H1 (cell line): ENCODE measurements around the gene PAX4. TPM values are rescaled to one million over a fixed set of nuclear protein-coding genes. Genes with fewer than 3 reads are reported as not detected.
"Not testable (repeated sequence)": the region's sequence is repeated elsewhere in the genome, so short reads cannot be mapped to it uniquely, and the experiment has no call there.

ENCODE experiments used
- CTCF ChIA-PET: fragments of 300-600 bp; sonication (Branson Sonifier 250); formaldehyde crosslinking; loops from one replicate; lab custom pipeline; 2021; ENCODE audit not compliant: partially characterized antibody; lab: Charles Lee
- POLR2A ChIA-PET: fragments of 300-600 bp; sonication (Branson Sonifier 250); formaldehyde crosslinking; loops from one replicate; lab custom pipeline; 2021; ENCODE audit warnings: inconsistent platforms; ENCODE audit not compliant: partially characterized antibody; lab: Charles Lee
- DNase-seq, 2 experiments: peaks; one replicate each; pipeline versions ENCODE4 v3.0.0 to v3.0.0-alpha.2; 2010 to 2022; ENCODE audit warnings: low spot score in 2 of 2, low read depth in 1 of 2, mixed read lengths in 1 of 2
- FAIRE-seq: peaks from 2 replicates; lab custom pipeline; 2011; peaks lifted over from hg19 to GRCh38; lab: Jason Lieb, UNC
- H2AFZ ChIP-seq: 2 replicates; pipeline ENCODE4 v1.8.1; 2012; ENCODE audit warnings: low read length, inconsistent platforms
- H2AK5ac ChIP-seq: 2 replicates; pipeline ENCODE4 v1.6.1; 2013; ENCODE audit warnings: low read depth, low read length
- H2BK120ac ChIP-seq: replicated peaks from 2 replicates; pipeline ENCODE3; 2013; ENCODE audit warnings: low read depth, low read length, inconsistent platforms
- H2BK12ac ChIP-seq: 2 replicates; pipeline ENCODE4 v1.6.1; 2013; ENCODE audit warnings: low read depth, low read length
- H2BK15ac ChIP-seq: 2 replicates; pipeline ENCODE4 v1.6.1; 2013; ENCODE audit warnings: low read length
- H2BK20ac ChIP-seq: 2 replicates; pipeline ENCODE4 v1.6.1; 2013; ENCODE audit warnings: low read length
- H2BK5ac ChIP-seq: 2 replicates; pipeline ENCODE4 v1.6.1; 2013; ENCODE audit warnings: low read depth, low read length
- H3K14ac ChIP-seq: 2 replicates; pipeline ENCODE4 v1.6.1; 2013; ENCODE audit warnings: inconsistent platforms; ENCODE audit not compliant: insufficient read length
- H3K18ac ChIP-seq: 2 replicates; pipeline ENCODE4 v1.6.1; 2013; ENCODE audit warnings: low read length; ENCODE audit errors: extremely low read depth
- H3K23ac ChIP-seq: 2 replicates; pipeline ENCODE4 v1.6.1; 2013; ENCODE audit warnings: inconsistent platforms; ENCODE audit not compliant: insufficient read length
- H3K23me2 ChIP-seq: 2 replicates; pipeline ENCODE4 v1.6.1; 2013; ENCODE audit warnings: low read depth, low read length
- H3K27ac ChIP-seq: 2 replicates; pipeline ENCODE4 v1.6.1; 2011; ENCODE audit warnings: low read depth, low read length, inconsistent platforms
- H3K27me3 ChIP-seq, 4 experiments: replicated peaks in 1 of 4; 1 replicate in 1 of 4; 2 replicates in 3 of 4; pipeline versions ENCODE4 v1.6.1 to v1.8.1; 2011 to 2013; ENCODE audit warnings: low read length in 3 of 4, mild to moderate bottlenecking in 3 of 4, inconsistent platforms in 2 of 4, mixed read lengths in 2 of 4, moderate library complexity in 1 of 4; ENCODE audit not compliant: control insufficient read depth in 3 of 4, insufficient read depth in 3 of 4; ENCODE audit errors: extremely low read depth in 1 of 4
- H3K36me3 ChIP-seq, 4 experiments: 2 replicates each; pipeline versions ENCODE4 v1.6.1 to v1.8.1; 2011 to 2013; ENCODE audit warnings: mild to moderate bottlenecking in 4 of 4, low read length in 3 of 4, moderate library complexity in 2 of 4, control low read depth in 1 of 4, inconsistent platforms in 1 of 4; ENCODE audit not compliant: insufficient read depth in 4 of 4, control insufficient read depth in 2 of 4
- H3K4ac ChIP-seq: replicated peaks from 2 replicates; pipeline ENCODE3; 2013; ENCODE audit warnings: low read length, low read depth, mixed read lengths, inconsistent platforms; ENCODE audit not compliant: insufficient read length
- H3K4me1 ChIP-seq, 4 experiments: replicated peaks in 1 of 4; 1 replicate in 1 of 4; 2 replicates in 3 of 4; pipeline versions ENCODE4 v1.6.1 to v1.8.1; 2011 to 2013; ENCODE audit warnings: low read length in 3 of 4, inconsistent platforms in 2 of 4, mixed read lengths in 1 of 4; ENCODE audit not compliant: insufficient read depth in 4 of 4, control insufficient read depth in 3 of 4
- H3K4me2 ChIP-seq, 2 experiments: 2 replicates each; pipeline versions ENCODE4 v1.6.1 to v1.8.1; 2011 to 2013; ENCODE audit warnings: low read depth in 2 of 2, low read length in 2 of 2, control low read depth in 1 of 2, inconsistent platforms in 1 of 2, mild to moderate bottlenecking in 1 of 2; ENCODE audit not compliant: insufficient read depth in 1 of 2
- H3K4me3 ChIP-seq, 4 experiments: fragments of 200-600, 300-600 bp in 1 of 4; sonication (generic), shearing (Covaris generic), sonication (Bioruptor Twin) in 1 of 4; 2 replicates each; pipeline versions ENCODE4 v1.5.1 to v1.8.1; 2011 to 2016; ENCODE audit warnings: low read length in 4 of 4, low read depth in 3 of 4, control low read depth in 2 of 4, inconsistent platforms in 2 of 4, mild to moderate bottlenecking in 2 of 4, mixed read lengths in 1 of 4, moderate library complexity in 1 of 4; ENCODE audit not compliant: insufficient read depth in 2 of 4; ENCODE audit errors: extremely low read depth in 1 of 4
- H3K56ac ChIP-seq: replicated peaks from 2 replicates; pipeline ENCODE3; 2013; ENCODE audit warnings: low read depth, mild to moderate bottlenecking, mixed read lengths, low read length, inconsistent platforms; ENCODE audit not compliant: insufficient read length
- H3K79me1 ChIP-seq: 2 replicates; pipeline ENCODE4 v1.6.1; 2013; ENCODE audit warnings: low read depth, low read length, control low read depth
- H3K79me2 ChIP-seq, 2 experiments: 2 replicates each; pipeline versions ENCODE4 v1.6.1 to v1.8.1; 2012 to 2013; ENCODE audit warnings: low read length in 2 of 2, mild to moderate bottlenecking in 2 of 2, inconsistent platforms in 1 of 2; ENCODE audit not compliant: insufficient read depth in 2 of 2, control insufficient read depth in 1 of 2
- H3K9ac ChIP-seq, 4 experiments: replicated peaks in 1 of 4; 1 replicate in 1 of 4; 2 replicates in 3 of 4; pipeline versions ENCODE4 v1.6.1 to v1.8.1; 2011 to 2013; ENCODE audit warnings: low read depth in 3 of 4, low read length in 3 of 4, control low read depth in 2 of 4, mild to moderate bottlenecking in 2 of 4, moderate library complexity in 2 of 4, inconsistent platforms in 1 of 4; ENCODE audit errors: extremely low read depth in 1 of 4
- H3K9me3 ChIP-seq, 2 experiments: 2 replicates each; pipeline versions ENCODE4 v1.6.1 to v1.8.1; 2012 to 2013; ENCODE audit warnings: mild to moderate bottlenecking in 2 of 2, moderate library complexity in 2 of 2, control low read depth in 1 of 2, inconsistent platforms in 1 of 2, low read depth in 1 of 2, low read length in 1 of 2, mixed read lengths in 1 of 2; ENCODE audit not compliant: insufficient read depth in 2 of 2
- H4K20me1 ChIP-seq, 2 experiments: replicated peaks in 1 of 2; 2 replicates each; pipeline versions ENCODE3 to v1.8.1; 2011 to 2013; ENCODE audit warnings: inconsistent platforms in 2 of 2, low read length in 2 of 2, mild to moderate bottlenecking in 1 of 2; ENCODE audit not compliant: insufficient read depth in 2 of 2, control insufficient read depth in 1 of 2
- H4K5ac ChIP-seq: 2 replicates; pipeline ENCODE4 v1.6.1; 2013; ENCODE audit warnings: low read length, low read depth, mixed read lengths, inconsistent platforms; ENCODE audit not compliant: insufficient read length
- H4K8ac ChIP-seq: 2 replicates; pipeline ENCODE4 v1.8.0; 2013; ENCODE audit warnings: mild to moderate bottlenecking, moderate library complexity, low read length, inconsistent platforms; ENCODE audit not compliant: insufficient read depth; ENCODE audit errors: extremely low read depth
- H4K91ac ChIP-seq: replicated peaks from 2 replicates; pipeline ENCODE3; 2013; ENCODE audit warnings: low read length, mixed read lengths, inconsistent platforms; ENCODE audit not compliant: insufficient read length
- CHD2 ChIP-seq: IDR thresholded peaks from 2 replicates; pipeline ENCODE4 v1.6.1; 2012; ENCODE audit warnings: low read length, improper control_type of control experiment
- WGBS, 2 experiments: shearing (Covaris generic) in 1 of 2; methylation state at CpG; one replicate each; pipeline versions ENCODE4 v1.1.6 to v1.1.7; 2013 to 2015; ENCODE audit warnings: low lambda C conversion rate in 2 of 2, mixed read lengths in 2 of 2, inconsistent platforms in 1 of 2, low coverage in 1 of 2, missing lambda C conversion rate in 1 of 2; ENCODE audit not compliant: insufficient replicate concordance in 2 of 2, insufficient coverage in 1 of 2, insufficient read length in 1 of 2; ENCODE audit errors: extremely low coverage in 1 of 2, missing lambda C conversion rate in 1 of 2; 5-methylcytosine and 5-hydroxymethylcytosine counted together
- polyA plus RNA-seq, 7 experiments: library from polyadenylated mRNA; depleted of rRNA in 3 of 7; stranded (reverse) in 5 of 7; unstranded in 2 of 7; fragments of >200 nt in 5 of 7; fragments of 200-250 nt in 2 of 7; gene quantifications; 1 replicate in 5 of 7; 2 replicates in 1 of 7; 4 replicates in 1 of 7; pipeline versions ENCODE4 v1.2.1 to v1.2.3, GENCODE V29; 2011 to 2013; ENCODE audit warnings: missing spikeins in 2 of 7, mixed read lengths in 2 of 7
- total RNA-seq: library from RNA; stranded (reverse); fragmentation: NEBNext Ultra II Directional; extraction: Animal tissue kit (Norgen Biotek cat#: 25700); gene quantifications from 2 replicates; pipeline ENCODE4 v1.2.1, GENCODE V29; 2021
- TF ChIP-seq, protein P1 (sequence below), 3 experiments: IDR thresholded peaks; 1 replicate in 2 of 3; 2 replicates in 1 of 3; pipeline versions ENCODE4 v1.5.1 to v1.6.1; 2011; ENCODE audit warnings: low read length in 3 of 3, mild to moderate bottlenecking in 3 of 3, inconsistent platforms in 2 of 3, low read depth in 1 of 3, moderate library complexity in 1 of 3; ENCODE audit not compliant: insufficient read depth in 1 of 3; ENCODE audit errors: control extremely low read depth in 1 of 3

PAX4 gene
- total and polyA plus RNA-seq, 2 of the 8 experiments (the other 6 are each of a cell fraction or from before 2014, with no cell fraction given): 0.20 TPM; not detected in 1

- no peak for TF ChIP-seq CHD2
- TF ChIP-seq, protein P1, sequence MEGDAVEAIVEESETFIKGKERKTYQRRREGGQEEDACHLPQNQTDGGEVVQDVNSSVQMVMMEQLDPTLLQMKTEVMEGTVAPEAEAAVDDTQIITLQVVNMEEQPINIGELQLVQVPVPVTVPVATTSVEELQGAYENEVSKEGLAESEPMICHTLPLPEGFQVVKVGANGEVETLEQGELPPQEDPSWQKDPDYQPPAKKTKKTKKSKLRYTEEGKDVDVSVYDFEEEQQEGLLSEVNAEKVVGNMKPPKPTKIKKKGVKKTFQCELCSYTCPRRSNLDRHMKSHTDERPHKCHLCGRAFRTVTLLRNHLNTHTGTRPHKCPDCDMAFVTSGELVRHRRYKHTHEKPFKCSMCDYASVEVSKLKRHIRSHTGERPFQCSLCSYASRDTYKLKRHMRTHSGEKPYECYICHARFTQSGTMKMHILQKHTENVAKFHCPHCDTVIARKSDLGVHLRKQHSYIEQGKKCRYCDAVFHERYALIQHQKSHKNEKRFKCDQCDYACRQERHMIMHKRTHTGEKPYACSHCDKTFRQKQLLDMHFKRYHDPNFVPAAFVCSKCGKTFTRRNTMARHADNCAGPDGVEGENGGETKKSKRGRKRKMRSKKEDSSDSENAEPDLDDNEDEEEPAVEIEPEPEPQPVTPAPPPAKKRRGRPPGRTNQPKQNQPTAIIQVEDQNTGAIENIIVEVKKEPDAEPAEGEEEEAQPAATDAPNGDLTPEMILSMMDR (IDR thresholded peaks at IDR 0.05; ENCODE audit: control extremely low read depth in 1 of 3, insufficient read depth in 1 of 3, low read depth in 1 of 3, low read length in 3 of 3): no peak
- TF ChIP-seq, all 59 proteins: peak for 0
Observed at GRCh38 chr7:127571741-127572505, 46.0 kb downstream of the PAX4 start (continued).

DNA sequence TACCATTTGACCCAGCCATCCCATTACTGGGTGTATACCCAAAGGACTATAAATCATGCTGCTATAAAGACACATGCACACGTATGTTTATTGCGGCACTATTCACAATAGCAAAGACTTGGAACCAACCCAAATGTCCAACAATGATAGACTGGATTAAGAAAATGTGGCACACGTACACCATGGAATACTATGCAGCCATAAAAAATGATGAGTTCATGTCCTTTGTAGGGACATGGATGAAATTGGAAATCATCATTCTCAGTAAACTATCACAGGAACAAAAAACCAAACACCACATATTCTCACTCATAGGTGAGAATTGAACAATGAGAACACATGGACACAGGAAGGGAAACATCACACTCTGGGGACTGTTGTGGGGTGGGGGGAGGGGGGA lies 49.9 kb downstream of the PAX4 start:
- H3K4me3 ChIP-seq, H2BK120ac ChIP-seq, H3K23me2 ChIP-seq, H2BK5ac ChIP-seq, H3K14ac ChIP-seq, H3K79me2 ChIP-seq, FAIRE-seq, H3K4ac ChIP-seq, POLR2A ChIA-PET, H3K4me2 ChIP-seq, H3K23ac ChIP-seq, H4K91ac ChIP-seq, H3K56ac ChIP-seq, H2AFZ ChIP-seq, H3K27me3 ChIP-seq, H3K27ac ChIP-seq, H3K36me3 ChIP-seq, CTCF ChIA-PET, H4K20me1 ChIP-seq, DNase-seq, H3K4me1 ChIP-seq, H3K9ac ChIP-seq, H2BK12ac ChIP-seq, H3K18ac ChIP-seq, H3K79me1 ChIP-seq, H2AK5ac ChIP-seq, H4K5ac ChIP-seq, H4K8ac ChIP-seq, H3K9me3 ChIP-seq, H2BK15ac ChIP-seq, H2BK20ac ChIP-seq: not testable (repeated sequence)
- WGBS, 2 experiments: no CpG with 5 or more reads among the region's 3 CpGs
